Thyroid gland (tissue), 4 donors: ENCODE data around the gene ITGB2.

Experiments
- POLR2A ChIP-seq, 2 donors: fragments of 450-650 bp; IDR thresholded peaks; one replicate each; pipeline ENCODE4 v1.6.1; 2017; ENCODE audit warnings: antibody characterized with exemption in 2 of 2, mild to moderate bottlenecking in 2 of 2, moderate library complexity in 1 of 2
- TF ChIP-seq, protein P1 (sequence below), 6 experiments: fragments of 200-600 bp in 3 of 6; fragments of 450-650 bp in 3 of 6; sonication (generic) in 3 of 6; IDR thresholded peaks; one replicate each; pipeline ENCODE4 v1.5.1; 2016 to 2019; ENCODE audit warnings: antibody characterized with exemption in 6 of 6, mild to moderate bottlenecking in 2 of 6, inconsistent platforms in 1 of 6, moderate library complexity in 1 of 6

DNA sequence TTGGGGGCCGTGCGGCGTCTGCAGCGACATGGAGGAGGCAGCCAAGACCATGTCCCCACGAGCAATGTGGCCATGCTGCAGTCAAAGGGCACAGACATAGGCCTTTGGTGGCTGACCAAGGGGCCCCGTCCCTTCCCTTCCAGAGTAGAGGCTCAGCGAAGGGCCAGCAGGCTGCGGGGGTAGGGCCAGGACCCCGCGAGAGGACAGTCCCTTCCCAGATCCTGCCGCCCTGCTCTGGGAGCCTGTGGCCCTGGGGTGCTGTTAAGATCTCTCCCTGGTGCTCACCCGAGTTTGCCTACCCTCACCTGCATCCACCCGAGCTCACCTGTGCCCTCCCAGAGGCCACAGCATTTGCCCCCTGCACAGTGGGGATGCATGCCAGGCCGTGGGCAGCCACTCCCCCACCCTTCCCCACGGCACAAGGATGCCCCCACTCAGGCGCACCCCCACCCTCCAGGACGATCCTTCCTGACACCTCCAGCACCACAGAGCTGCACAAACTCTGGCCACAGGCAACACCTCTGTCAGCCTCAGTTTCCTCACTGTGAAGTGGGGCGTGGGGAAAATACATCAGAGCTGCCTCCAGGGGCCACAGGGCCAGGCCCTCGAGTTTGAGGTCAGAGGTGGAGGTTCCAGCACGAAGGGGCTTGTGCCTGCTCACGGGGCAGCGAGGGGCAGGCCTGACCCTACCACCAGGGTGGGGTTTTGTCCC, 15.5 kb downstream of the ITGB2 start:
- TF ChIP-seq, protein P1, sequence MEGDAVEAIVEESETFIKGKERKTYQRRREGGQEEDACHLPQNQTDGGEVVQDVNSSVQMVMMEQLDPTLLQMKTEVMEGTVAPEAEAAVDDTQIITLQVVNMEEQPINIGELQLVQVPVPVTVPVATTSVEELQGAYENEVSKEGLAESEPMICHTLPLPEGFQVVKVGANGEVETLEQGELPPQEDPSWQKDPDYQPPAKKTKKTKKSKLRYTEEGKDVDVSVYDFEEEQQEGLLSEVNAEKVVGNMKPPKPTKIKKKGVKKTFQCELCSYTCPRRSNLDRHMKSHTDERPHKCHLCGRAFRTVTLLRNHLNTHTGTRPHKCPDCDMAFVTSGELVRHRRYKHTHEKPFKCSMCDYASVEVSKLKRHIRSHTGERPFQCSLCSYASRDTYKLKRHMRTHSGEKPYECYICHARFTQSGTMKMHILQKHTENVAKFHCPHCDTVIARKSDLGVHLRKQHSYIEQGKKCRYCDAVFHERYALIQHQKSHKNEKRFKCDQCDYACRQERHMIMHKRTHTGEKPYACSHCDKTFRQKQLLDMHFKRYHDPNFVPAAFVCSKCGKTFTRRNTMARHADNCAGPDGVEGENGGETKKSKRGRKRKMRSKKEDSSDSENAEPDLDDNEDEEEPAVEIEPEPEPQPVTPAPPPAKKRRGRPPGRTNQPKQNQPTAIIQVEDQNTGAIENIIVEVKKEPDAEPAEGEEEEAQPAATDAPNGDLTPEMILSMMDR (IDR thresholded peaks at IDR 0.05): no peak
- TF ChIP-seq POLR2A (IDR thresholded peaks at IDR 0.05): no peak
